Right renal cortex interstitium (tissue), 3 donors: ENCODE measurements around the gene OR52I1. TPM values are rescaled to one million over a fixed set of nuclear protein-coding genes. Genes with fewer than 3 reads are reported as not detected.

Experiments
- DNase-seq, 3 donors: peaks; one replicate each; pipeline ENCODE4 v3.0.0-alpha.2; 2013; ENCODE audit warnings: low read depth in 3 of 3, low spot score in 2 of 3
- polyA plus RNA-seq, 3 donors: library from polyadenylated mRNA; unstranded; fragments of 120-200 nt; gene quantifications; one replicate each; pipeline ENCODE4 v1.2.1, GENCODE V29; 2013; ENCODE audit not compliant: insufficient read length in 3 of 3

OR52I1 gene
- polyA plus RNA-seq, 3 donors: 0.12 TPM; not detected in 2

GRCh38 chr11:4610258-4610935 lies 16.6 kb downstream of the OR52I1 start:
- no peak for DNase-seq

- DNase-seq: no peak
Measured at GRCh38 chr11:4611986-4612385, 18.1 kb downstream of the OR52I1 start.

GRCh38 chr11:4615856-4616444 lies 22.1 kb downstream of the OR52I1 start:
- DNase-seq: no peak

GRCh38 chr11:4619514-4619913 lies 25.7 kb downstream of the OR52I1 start:
- no peak for DNase-seq

GRCh38 chr11:4626207-4627099 lies 32.6 kb downstream of the OR52I1 start:
- DNase-seq: peak in 2 of 3 donors; percentile 63

- DNase-seq: no peak
Measured at GRCh38 chr11:4636136-4636535, 42.3 kb downstream of the OR52I1 start.

GRCh38 chr11:4636962-4637661 lies 43.3 kb downstream of the OR52I1 start, which contains the start of gene OR51D1:
Gene OR51D1 (plus strand): TSS chr11:4637477. CDS start chr11:4639791, 2,314 bp downstream.
- peak; percentile 52 to 71 (median 64) for DNase-seq

GRCh38 chr11:4637662-4638047 lies 43.8 kb downstream of the OR52I1 start:
- no peak for DNase-seq

GRCh38 chr11:4639931-4640330 lies 46.1 kb downstream of the OR52I1 start:
- no peak for DNase-seq

- DNase-seq: no peak
Measured at GRCh38 chr11:4641501-4641900, 47.7 kb downstream of the OR52I1 start.

- no peak for DNase-seq
Measured at GRCh38 chr11:4642043-4642442, 48.2 kb downstream of the OR52I1 start.

- DNase-seq: no peak
Measured at GRCh38 chr11:4643076-4643475, 49.2 kb downstream of the OR52I1 start.

GRCh38 chr11:4643682-4644081 lies 49.8 kb downstream of the OR52I1 start, which contains the start of gene OR51E1:
Gene OR51E1 (plus strand): TSS chr11:4643982. CDS start chr11:4652527, 8,545 bp downstream.
- no peak for DNase-seq

GRCh38 chr11:4644233-4644632 lies 50.4 kb downstream of the OR52I1 start:
- no peak for DNase-seq

Other genes with a start within 250 kb of the OR52I1 start
- not detected for gene OR52B4, start 225.7 kb upstream of the OR52I1 start, polyA plus RNA-seq
- 10 to 100 TPM; 24.2 to 25.9 (median 24.9) TPM for gene TRIM21, start 200.3 kb upstream of the OR52I1 start, polyA plus RNA-seq
- not detected for gene OR52K2, start 144.7 kb upstream of the OR52I1 start, polyA plus RNA-seq
- under 1 TPM; 0.06 to 0.10 (median 0.07) TPM for gene OR52K1, start 111.4 kb upstream of the OR52I1 start, polyA plus RNA-seq
- gene OR52M1, start 48.8 kb upstream of the OR52I1 start, polyA plus RNA-seq: not detected
- under 1 TPM in 1 of 3 donors, not detected in 2; 0.03 TPM for gene OR52I2, start 12.3 kb upstream of the OR52I1 start, polyA plus RNA-seq
- gene TRIM68, start 14.2 kb downstream of the OR52I1 start, polyA plus RNA-seq: 10 to 100 TPM; 20.2 to 22.4 (median 20.3) TPM
- gene OR51D1, start 43.4 kb downstream of the OR52I1 start, polyA plus RNA-seq: not detected
- gene OR51E1, start 49.9 kb downstream of the OR52I1 start, polyA plus RNA-seq: 1 to 10 TPM; 1.4 to 1.8 (median 1.5) TPM
- gene OR51E2, start 103.8 kb downstream of the OR52I1 start, polyA plus RNA-seq: under 1 TPM; 0.52 to 0.64 (median 0.53) TPM
- gene MMP26, start 110.7 kb downstream of the OR52I1 start, polyA plus RNA-seq: under 1 TPM; 0.31 to 0.50 (median 0.39) TPM
- gene OR51F1, start 175.9 kb downstream of the OR52I1 start, polyA plus RNA-seq: not detected
- gene OR52R1, start 210.3 kb downstream of the OR52I1 start, polyA plus RNA-seq: not detected
- not detected for gene OR51F2, start 227.3 kb downstream of the OR52I1 start, polyA plus RNA-seq